ENCODE data around the gene TSHR.

DNA sequence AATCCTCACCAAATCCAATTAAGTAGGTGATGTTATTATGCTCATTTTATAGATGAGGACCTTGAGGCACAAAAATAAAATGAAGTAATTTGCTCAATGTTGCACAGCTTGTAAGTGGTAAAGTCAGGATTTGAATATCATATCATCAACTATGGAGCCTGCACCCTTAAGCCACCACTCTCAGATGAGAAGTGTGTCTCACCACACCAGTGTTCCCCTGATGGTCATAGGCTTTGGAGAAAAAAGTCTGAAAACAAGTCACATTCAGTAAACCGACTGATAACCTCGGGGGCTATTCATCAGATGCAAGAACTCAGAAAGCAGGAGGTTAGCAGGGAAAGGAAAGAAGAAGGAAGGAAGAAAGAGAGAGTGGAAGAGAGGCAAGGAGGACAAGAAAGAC, 2.8 kb downstream of the TSHR start:
- TF ChIP-seq, protein P1, sequence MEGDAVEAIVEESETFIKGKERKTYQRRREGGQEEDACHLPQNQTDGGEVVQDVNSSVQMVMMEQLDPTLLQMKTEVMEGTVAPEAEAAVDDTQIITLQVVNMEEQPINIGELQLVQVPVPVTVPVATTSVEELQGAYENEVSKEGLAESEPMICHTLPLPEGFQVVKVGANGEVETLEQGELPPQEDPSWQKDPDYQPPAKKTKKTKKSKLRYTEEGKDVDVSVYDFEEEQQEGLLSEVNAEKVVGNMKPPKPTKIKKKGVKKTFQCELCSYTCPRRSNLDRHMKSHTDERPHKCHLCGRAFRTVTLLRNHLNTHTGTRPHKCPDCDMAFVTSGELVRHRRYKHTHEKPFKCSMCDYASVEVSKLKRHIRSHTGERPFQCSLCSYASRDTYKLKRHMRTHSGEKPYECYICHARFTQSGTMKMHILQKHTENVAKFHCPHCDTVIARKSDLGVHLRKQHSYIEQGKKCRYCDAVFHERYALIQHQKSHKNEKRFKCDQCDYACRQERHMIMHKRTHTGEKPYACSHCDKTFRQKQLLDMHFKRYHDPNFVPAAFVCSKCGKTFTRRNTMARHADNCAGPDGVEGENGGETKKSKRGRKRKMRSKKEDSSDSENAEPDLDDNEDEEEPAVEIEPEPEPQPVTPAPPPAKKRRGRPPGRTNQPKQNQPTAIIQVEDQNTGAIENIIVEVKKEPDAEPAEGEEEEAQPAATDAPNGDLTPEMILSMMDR (IDR thresholded peaks at IDR 0.05): no peak
- TF ChIP-seq POLR2A (IDR thresholded peaks at IDR 0.05): no peak

Data from suprapubic skin (tissue), 3 donors.